GM21360 (cell line): Measurements from ENCODE around the gene LLCFC1.

ENCODE experiments used
- ATAC-seq: cut with Tn5 transposase; IDR thresholded peaks from one replicate; pipeline ENCODE4 v1.9.1; 2021; ENCODE audit warnings: mild to moderate bottlenecking, moderate library complexity; ENCODE audit not compliant: unreplicated experiment

The LLCFC1 gene

GRCh38 chr7:142939226-142939910 lies at the start of gene LLCFC1:
Gene LLCFC1 (plus strand): TSS chr7:142939484. CDS start chr7:142939622, 138 bp downstream.
- peak; percentile 57 for ATAC-seq

GRCh38 chr7:142889816-142890215 lies 49.5 kb upstream of the LLCFC1 start:
- ATAC-seq = no peak

GRCh38 chr7:142890874-142891485 lies 48.3 kb upstream of the LLCFC1 start:
- ATAC-seq = no peak

- ATAC-seq = no peak
Measured at GRCh38 chr7:142891490-142892082, 47.7 kb upstream of the LLCFC1 start.

- no peak for ATAC-seq
Measured at GRCh38 chr7:142892951-142893350, 46.3 kb upstream of the LLCFC1 start.

GRCh38 chr7:142894112-142894984 lies 44.9 kb upstream of the LLCFC1 start:
- no peak for ATAC-seq

- no peak for ATAC-seq
Measured at GRCh38 chr7:142894985-142895593, 44.2 kb upstream of the LLCFC1 start.

- ATAC-seq = no peak
Measured at GRCh38 chr7:142896151-142896550, 43.1 kb upstream of the LLCFC1 start.

GRCh38 chr7:142896741-142897379 lies 42.4 kb upstream of the LLCFC1 start:
- ATAC-seq = no peak

- no peak for ATAC-seq
Measured at GRCh38 chr7:142897691-142898090, 41.6 kb upstream of the LLCFC1 start.

GRCh38 chr7:142898377-142899170 lies 40.7 kb upstream of the LLCFC1 start:
- no peak for ATAC-seq

- no peak for ATAC-seq
Measured at GRCh38 chr7:142899661-142900060, 39.6 kb upstream of the LLCFC1 start.

GRCh38 chr7:142901426-142902259 lies 37.6 kb upstream of the LLCFC1 start:
- no peak for ATAC-seq

GRCh38 chr7:142904128-142904527 lies 35.2 kb upstream of the LLCFC1 start:
- no peak for ATAC-seq

GRCh38 chr7:142905759-142906158 lies 33.5 kb upstream of the LLCFC1 start:
- ATAC-seq = no peak

- no peak for ATAC-seq
Measured at GRCh38 chr7:142906643-142907042, 32.6 kb upstream of the LLCFC1 start.

- no peak for ATAC-seq
Measured at GRCh38 chr7:142908290-142908689, 31.0 kb upstream of the LLCFC1 start.
